Measurements from ENCODE around the gene TMEM94. TPM values are rescaled to one million over a fixed set of nuclear protein-coding genes. Genes with fewer than 3 reads are reported as not detected.

TMEM94 gene
- total and polyA plus RNA-seq, 9 of the 15 experiments (the other 6 are each of a cell fraction or from before 2014, with no cell fraction given) = 0.35 to 48.1 (median 14.4) TPM

DNA sequence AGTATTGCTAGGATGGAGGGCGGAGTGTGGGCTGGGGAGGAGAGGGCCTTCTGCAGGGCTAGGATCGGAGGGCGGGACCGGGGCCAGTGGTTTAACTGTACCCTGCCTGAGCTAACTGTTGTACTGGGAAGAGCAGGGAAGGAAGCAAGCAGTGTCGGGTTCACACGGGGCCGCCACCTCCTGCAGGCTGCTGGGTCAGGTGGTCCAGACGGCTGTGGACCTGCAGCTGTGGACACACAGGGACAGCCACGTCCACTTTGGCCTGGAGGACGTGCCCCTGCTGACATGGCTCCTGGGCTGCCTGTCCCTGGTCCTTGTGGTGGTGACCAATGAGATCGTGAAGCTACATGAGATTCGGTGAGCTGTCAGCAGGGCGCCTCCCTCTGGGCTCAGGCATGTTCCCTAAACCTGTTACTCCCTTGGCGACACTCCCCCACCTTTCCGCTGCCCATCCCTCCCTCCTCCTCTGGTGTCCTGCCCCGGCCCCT is 42.3 kb downstream of the TMEM94 start (continued):
- TF ChIP-seq, protein P1, sequence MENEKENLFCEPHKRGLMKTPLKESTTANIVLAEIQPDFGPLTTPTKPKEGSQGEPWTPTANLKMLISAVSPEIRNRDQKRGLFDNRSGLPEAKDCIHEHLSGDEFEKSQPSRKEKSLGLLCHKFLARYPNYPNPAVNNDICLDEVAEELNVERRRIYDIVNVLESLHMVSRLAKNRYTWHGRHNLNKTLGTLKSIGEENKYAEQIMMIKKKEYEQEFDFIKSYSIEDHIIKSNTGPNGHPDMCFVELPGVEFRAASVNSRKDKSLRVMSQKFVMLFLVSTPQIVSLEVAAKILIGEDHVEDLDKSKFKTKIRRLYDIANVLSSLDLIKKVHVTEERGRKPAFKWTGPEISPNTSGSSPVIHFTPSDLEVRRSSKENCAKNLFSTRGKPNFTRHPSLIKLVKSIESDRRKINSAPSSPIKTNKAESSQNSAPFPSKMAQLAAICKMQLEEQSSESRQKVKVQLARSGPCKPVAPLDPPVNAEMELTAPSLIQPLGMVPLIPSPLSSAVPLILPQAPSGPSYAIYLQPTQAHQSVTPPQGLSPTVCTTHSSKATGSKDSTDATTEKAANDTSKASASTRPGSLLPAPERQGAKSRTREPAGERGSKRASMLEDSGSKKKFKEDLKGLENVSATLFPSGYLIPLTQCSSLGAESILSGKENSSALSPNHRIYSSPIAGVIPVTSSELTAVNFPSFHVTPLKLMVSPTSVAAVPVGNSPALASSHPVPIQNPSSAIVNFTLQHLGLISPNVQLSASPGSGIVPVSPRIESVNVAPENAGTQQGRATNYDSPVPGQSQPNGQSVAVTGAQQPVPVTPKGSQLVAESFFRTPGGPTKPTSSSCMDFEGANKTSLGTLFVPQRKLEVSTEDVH (IDR thresholded peaks at IDR 0.05; ENCODE audit: low read depth, partially characterized antibody) = no peak

GRCh38 chr17:75499313-75500022 is 43.0 kb downstream of the TMEM94 start:
- H3K79me2 ChIP-seq (ENCODE audit: control insufficient read depth, insufficient read depth, low read length) = no peaks in the 10 kb centered on the region
- peaks cover 41% of the 10 kb centered on the region; the same call in 2 of the 3 replicates for H3K36me3 ChIP-seq (ENCODE audit: control insufficient read depth, insufficient read depth, low read length)
- peaks cover 0 to 61% of the 10 kb centered on the region in 2 experiments; a peak in 2 of 5 replicates for H3K4me1 ChIP-seq (replicated peaks in 1 of 2; ENCODE audit: control insufficient read depth in 2 of 2, insufficient read depth in 2 of 2, low read length in 2 of 2)
- no peaks in the 10 kb centered on the region for H4K20me1 ChIP-seq (replicated peaks; ENCODE audit: control insufficient read depth, insufficient read depth, low read length)
- no peak overlapping the region for H2AFZ ChIP-seq (ENCODE audit: low read depth, low read length)
- WGBS (ENCODE audit: insufficient coverage, low coverage, missing lambda C conversion rate) = 57% methylated on average over 10 of the region's 16 CpGs
- DNase-seq (ENCODE audit: extremely low read depth in 1 of 4, low spot score in 3 of 4) (peak; percentile 24 to 70 (median 49)), FAIRE-seq (no peak), ATAC-seq (peak; percentile 24; the same call in 2 of the 3 replicates)
- H3K27ac ChIP-seq (ENCODE audit: extremely low read depth, low read depth, low read length) = no peak overlapping the region
- POLR2A ChIA-PET = interaction anchor here (0.9 to 2.8 kb wide), 6 partner anchors 9 to 239 kb away, joined by 3 to 9 read pairs (median 4); partner anchors contain the start of genes GGA3, MRPS7 and SMIM5
- intact Hi-C loops (cut with micrococcal nuclease) (no loop called here), in situ Hi-C loops (cut with MboI) (loop anchor here (5.0 kb wide), 1 partner anchor 72 kb away; no protein-coding TSS in a partner anchor)
- CTCF ChIA-PET (ENCODE audit: low intra/inter-chr PET ratio) = interaction anchor here (0.5 kb wide), 1 partner anchor 254 kb away, joined by 5 read pairs; no protein-coding TSS in a partner anchor
- H3K4me3 ChIP-seq = no peak overlapping the region
- TSS peak; percentile 58 for BruUV-seq (replicated peaks)
- H3K9me3 ChIP-seq (replicated peaks; ENCODE audit: control insufficient read depth, insufficient read depth, low read depth, low read length) = no peaks in the 10 kb centered on the region
- H3K9ac ChIP-seq (ENCODE audit: insufficient read depth in 1 of 2, low read depth in 2 of 2, low read length in 2 of 2) = peak overlapping the region in 1 of 2 experiments; percentile 77; a peak in 2 of 4 replicates
- no peaks in the 10 kb centered on the region for H3K27me3 ChIP-seq (ENCODE audit: control insufficient read depth in 2 of 2, insufficient read depth in 2 of 2, low read length in 2 of 2)
- H3K4me2 ChIP-seq (ENCODE audit: insufficient read depth, low read length) = no peak overlapping the region
- H3K9me1 ChIP-seq (ENCODE audit: control insufficient read depth, insufficient read depth, low read length) = peaks cover 3% of the 10 kb centered on the region
- TF ChIP-seq ZNF780A (CRISPR knock-in tag; IDR thresholded peaks at IDR 0.05) = no peak
- no peak for TF ChIP-seq PURB (CRISPR knock-in tag; IDR thresholded peaks at IDR 0.05; ENCODE audit: low read depth)
- no peak for TF ChIP-seq NFE2 (IDR thresholded peaks at IDR 0.05; ENCODE audit: low read depth)
- TF ChIP-seq MCM3 (IDR thresholded peaks at IDR 0.05) = no peak
- no peak for TF ChIP-seq CHCHD3 (CRISPR knock-in tag; IDR thresholded peaks at IDR 0.05)
- no peak for TF ChIP-seq LEF1 (IDR thresholded peaks at IDR 0.05)
- TF ChIP-seq ATF7 (IDR thresholded peaks at IDR 0.05) = no peak
- TF ChIP-seq EZH2 (IDR thresholded peaks at IDR 0.05; ENCODE audit: borderline replicate concordance, low read depth, low read length) = no peak
- TF ChIP-seq ARID1B (IDR thresholded peaks at IDR 0.05) = no peak
- TF ChIP-seq, protein P2, sequence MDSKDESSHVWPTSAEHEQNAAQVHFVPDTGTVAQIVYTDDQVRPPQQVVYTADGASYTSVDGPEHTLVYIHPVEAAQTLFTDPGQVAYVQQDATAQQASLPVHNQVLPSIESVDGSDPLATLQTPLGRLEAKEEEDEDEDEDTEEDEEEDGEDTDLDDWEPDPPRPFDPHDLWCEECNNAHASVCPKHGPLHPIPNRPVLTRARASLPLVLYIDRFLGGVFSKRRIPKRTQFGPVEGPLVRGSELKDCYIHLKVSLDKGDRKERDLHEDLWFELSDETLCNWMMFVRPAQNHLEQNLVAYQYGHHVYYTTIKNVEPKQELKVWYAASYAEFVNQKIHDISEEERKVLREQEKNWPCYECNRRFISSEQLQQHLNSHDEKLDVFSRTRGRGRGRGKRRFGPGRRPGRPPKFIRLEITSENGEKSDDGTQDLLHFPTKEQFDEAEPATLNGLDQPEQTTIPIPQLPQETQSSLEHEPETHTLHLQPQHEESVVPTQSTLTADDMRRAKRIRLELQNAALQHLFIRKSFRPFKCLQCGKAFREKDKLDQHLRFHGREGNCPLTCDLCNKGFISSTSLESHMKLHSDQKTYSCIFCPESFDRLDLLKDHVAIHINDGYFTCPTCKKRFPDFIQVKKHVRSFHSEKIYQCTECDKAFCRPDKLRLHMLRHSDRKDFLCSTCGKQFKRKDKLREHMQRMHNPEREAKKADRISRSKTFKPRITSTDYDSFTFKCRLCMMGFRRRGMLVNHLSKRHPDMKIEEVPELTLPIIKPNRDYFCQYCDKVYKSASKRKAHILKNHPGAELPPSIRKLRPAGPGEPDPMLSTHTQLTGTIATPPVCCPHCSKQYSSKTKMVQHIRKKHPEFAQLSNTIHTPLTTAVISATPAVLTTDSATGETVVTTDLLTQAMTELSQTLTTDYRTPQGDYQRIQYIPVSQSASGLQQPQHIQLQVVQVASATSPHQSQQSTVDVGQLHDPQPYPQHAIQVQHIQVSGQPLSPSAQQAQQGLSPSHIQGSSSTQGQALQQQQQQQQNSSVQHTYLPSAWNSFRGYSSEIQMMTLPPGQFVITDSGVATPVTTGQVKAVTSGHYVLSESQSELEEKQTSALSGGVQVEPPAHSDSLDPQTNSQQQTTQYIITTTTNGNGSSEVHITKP (IDR thresholded peaks at IDR 0.05; ENCODE audit: partially characterized antibody) = no peak
- TF ChIP-seq ZNF699 (CRISPR knock-in tag; IDR thresholded peaks at IDR 0.05; ENCODE audit: insufficient replicate concordance) = no peak
- no peak for TF ChIP-seq ZFPM2 (CRISPR knock-in tag; IDR thresholded peaks at IDR 0.05)
